ENCODE measurements around the gene RALGAPA2. TPM values are rescaled to one million over a fixed set of nuclear protein-coding genes. Genes with fewer than 3 reads are reported as not detected.

RALGAPA2 gene
- polyA plus RNA-seq, 1 of the 3 experiments (the other 2 are of a cell fraction) = 1.0 TPM

DNA sequence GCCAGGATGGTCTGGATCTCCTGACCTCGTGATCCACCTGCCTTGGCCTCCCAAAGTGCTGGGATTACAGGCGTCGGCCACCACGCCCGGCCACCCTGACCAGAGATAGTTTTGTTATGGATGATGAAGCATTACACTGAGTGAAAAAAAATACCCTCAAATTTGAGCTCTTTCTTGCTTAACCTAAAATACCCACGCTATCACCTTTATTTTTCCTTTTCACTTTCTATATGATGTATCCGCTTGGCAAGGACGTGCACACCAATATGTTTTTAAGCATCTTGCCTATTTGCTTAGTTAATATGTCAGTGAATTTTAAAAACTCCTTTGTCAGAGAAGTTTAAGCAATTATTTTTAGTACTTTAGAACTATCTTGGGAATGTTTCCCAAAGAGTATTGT is 194.2 kb downstream of the RALGAPA2 start (continued):
- TF ChIP-seq, protein P1, sequence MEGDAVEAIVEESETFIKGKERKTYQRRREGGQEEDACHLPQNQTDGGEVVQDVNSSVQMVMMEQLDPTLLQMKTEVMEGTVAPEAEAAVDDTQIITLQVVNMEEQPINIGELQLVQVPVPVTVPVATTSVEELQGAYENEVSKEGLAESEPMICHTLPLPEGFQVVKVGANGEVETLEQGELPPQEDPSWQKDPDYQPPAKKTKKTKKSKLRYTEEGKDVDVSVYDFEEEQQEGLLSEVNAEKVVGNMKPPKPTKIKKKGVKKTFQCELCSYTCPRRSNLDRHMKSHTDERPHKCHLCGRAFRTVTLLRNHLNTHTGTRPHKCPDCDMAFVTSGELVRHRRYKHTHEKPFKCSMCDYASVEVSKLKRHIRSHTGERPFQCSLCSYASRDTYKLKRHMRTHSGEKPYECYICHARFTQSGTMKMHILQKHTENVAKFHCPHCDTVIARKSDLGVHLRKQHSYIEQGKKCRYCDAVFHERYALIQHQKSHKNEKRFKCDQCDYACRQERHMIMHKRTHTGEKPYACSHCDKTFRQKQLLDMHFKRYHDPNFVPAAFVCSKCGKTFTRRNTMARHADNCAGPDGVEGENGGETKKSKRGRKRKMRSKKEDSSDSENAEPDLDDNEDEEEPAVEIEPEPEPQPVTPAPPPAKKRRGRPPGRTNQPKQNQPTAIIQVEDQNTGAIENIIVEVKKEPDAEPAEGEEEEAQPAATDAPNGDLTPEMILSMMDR (IDR thresholded peaks at IDR 0.05) = no peak
- TF ChIP-seq RAD21 (IDR thresholded peaks at IDR 0.05; ENCODE audit: low read length) (no peak), YY1 (IDR thresholded peaks at IDR 0.05; ENCODE audit: low read depth) (no peak), NRF1 (IDR thresholded peaks at IDR 0.05; ENCODE audit: low read depth, low read length) (no peak), EP300 (IDR thresholded peaks at IDR 0.05; ENCODE audit: borderline replicate concordance in 1 of 2, low read depth in 1 of 2, low read length in 1 of 2) (no peak), POLR2AphosphoS5 (IDR thresholded peaks at IDR 0.05; ENCODE audit: low read depth, low read length) (no peak), ELF1 (IDR thresholded peaks at IDR 0.05) (no peak), FOXJ3 (CRISPR knock-in tag; IDR thresholded peaks at IDR 0.05) (no peak), RXRA (IDR thresholded peaks at IDR 0.05; ENCODE audit: borderline replicate concordance, low read depth) (no peak), TAF1 (IDR thresholded peaks at IDR 0.05; ENCODE audit: borderline replicate concordance, low read depth, low read length) (no peak), GABPA (IDR thresholded peaks at IDR 0.05; ENCODE audit: low read depth) (no peak), MEF2A (IDR thresholded peaks at IDR 0.05; ENCODE audit: borderline replicate concordance, low read depth) (no peak)
- TF ChIP-seq, protein P2, sequence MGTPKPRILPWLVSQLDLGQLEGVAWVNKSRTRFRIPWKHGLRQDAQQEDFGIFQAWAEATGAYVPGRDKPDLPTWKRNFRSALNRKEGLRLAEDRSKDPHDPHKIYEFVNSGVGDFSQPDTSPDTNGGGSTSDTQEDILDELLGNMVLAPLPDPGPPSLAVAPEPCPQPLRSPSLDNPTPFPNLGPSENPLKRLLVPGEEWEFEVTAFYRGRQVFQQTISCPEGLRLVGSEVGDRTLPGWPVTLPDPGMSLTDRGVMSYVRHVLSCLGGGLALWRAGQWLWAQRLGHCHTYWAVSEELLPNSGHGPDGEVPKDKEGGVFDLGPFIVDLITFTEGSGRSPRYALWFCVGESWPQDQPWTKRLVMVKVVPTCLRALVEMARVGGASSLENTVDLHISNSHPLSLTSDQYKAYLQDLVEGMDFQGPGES (IDR thresholded peaks at IDR 0.05; ENCODE audit: low read depth, low read length) = no peak
- TF ChIP-seq, protein P3, sequence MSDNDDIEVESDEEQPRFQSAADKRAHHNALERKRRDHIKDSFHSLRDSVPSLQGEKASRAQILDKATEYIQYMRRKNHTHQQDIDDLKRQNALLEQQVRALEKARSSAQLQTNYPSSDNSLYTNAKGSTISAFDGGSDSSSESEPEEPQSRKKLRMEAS (IDR thresholded peaks at IDR 0.05; ENCODE audit: low read depth) = no peak

- Histone ChIP-seq H3K27ac (ENCODE audit: low read depth in 2 of 2, low read length in 1 of 2) (no peak overlapping the region), H2AFZ (ENCODE audit: low read depth) (no peak overlapping the region), H3K27me3 (ENCODE audit: insufficient read depth) (no peaks in the 10 kb centered on the region), H3K9me3 (no peaks in the 10 kb centered on the region), H3K9ac (no peak overlapping the region), H3K79me2 (ENCODE audit: insufficient read depth) (no peaks in the 10 kb centered on the region), H4K20me1 (ENCODE audit: insufficient read depth) (no peaks in the 10 kb centered on the region), H3F3A (replicated peaks; ENCODE audit: insufficient read depth) (no peaks in the 10 kb centered on the region), H3K9me2 (no peaks in the 10 kb centered on the region), H3K4me2 (no peak overlapping the region), H3K36me3 (replicated peaks in 1 of 2; ENCODE audit: control insufficient read depth in 1 of 2, insufficient read depth in 2 of 2, low read length in 1 of 2) (no peaks in the 10 kb centered on the region), H3K4me1 (ENCODE audit: control insufficient read depth in 1 of 2, insufficient read depth in 2 of 2, low read depth in 1 of 2, low read length in 1 of 2) (no peaks in the 10 kb centered on the region), H3K4me3 (ENCODE audit: low read depth in 2 of 2, low read length in 1 of 2) (no peak overlapping the region)
- WGBS (ENCODE audit: low lambda C conversion rate) = 55% methylated on average over 2 of the region's 2 CpGs
- no peak for DNase-seq
- CTCF ChIA-PET = no interaction called here
- POLR2A ChIA-PET = no interaction called here
- TF ChIP-seq PBX3 (IDR thresholded peaks at IDR 0.05) (no peak), POLR2AphosphoS5 (IDR thresholded peaks at IDR 0.05; ENCODE audit: low read depth, low read length) (no peak), FOSL2 (IDR thresholded peaks at IDR 0.05; ENCODE audit: borderline replicate concordance, low read depth) (no peak), FOXJ3 (CRISPR knock-in tag; IDR thresholded peaks at IDR 0.05) (no peak), MXI1 (IDR thresholded peaks at IDR 0.05; ENCODE audit: low read depth, low read length) (no peak), RFX5 (IDR thresholded peaks at IDR 0.05; ENCODE audit: low read length) (no peak), TEAD4 (IDR thresholded peaks at IDR 0.05; ENCODE audit: borderline replicate concordance, insufficient read depth) (no peak), FOXM1 (IDR thresholded peaks at IDR 0.05; ENCODE audit: low read depth) (no peak), MEF2A (IDR thresholded peaks at IDR 0.05; ENCODE audit: borderline replicate concordance, low read depth) (no peak), ELF1 (IDR thresholded peaks at IDR 0.05) (no peak), SIN3A (IDR thresholded peaks at IDR 0.05; ENCODE audit: borderline replicate concordance, low read depth, low read length) (no peak), TAF1 (IDR thresholded peaks at IDR 0.05; ENCODE audit: borderline replicate concordance, low read depth, low read length) (no peak), RAD21 (IDR thresholded peaks at IDR 0.05; ENCODE audit: low read length) (no peak), GABPA (IDR thresholded peaks at IDR 0.05; ENCODE audit: low read depth) (no peak)
- TF ChIP-seq, protein P1 (IDR thresholded peaks at IDR 0.05) = no peak
- TF ChIP-seq, protein P4, sequence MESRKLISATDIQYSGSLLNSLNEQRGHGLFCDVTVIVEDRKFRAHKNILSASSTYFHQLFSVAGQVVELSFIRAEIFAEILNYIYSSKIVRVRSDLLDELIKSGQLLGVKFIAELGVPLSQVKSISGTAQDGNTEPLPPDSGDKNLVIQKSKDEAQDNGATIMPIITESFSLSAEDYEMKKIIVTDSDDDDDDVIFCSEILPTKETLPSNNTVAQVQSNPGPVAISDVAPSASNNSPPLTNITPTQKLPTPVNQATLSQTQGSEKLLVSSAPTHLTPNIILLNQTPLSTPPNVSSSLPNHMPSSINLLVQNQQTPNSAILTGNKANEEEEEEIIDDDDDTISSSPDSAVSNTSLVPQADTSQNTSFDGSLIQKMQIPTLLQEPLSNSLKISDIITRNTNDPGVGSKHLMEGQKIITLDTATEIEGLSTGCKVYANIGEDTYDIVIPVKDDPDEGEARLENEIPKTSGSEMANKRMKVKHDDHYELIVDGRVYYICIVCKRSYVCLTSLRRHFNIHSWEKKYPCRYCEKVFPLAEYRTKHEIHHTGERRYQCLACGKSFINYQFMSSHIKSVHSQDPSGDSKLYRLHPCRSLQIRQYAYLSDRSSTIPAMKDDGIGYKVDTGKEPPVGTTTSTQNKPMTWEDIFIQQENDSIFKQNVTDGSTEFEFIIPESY (IDR thresholded peaks at IDR 0.05; ENCODE audit: borderline replicate concordance, low read depth) = no peak
- TF ChIP-seq, protein P3 (IDR thresholded peaks at IDR 0.05; ENCODE audit: low read depth) = no peak
Measured at GRCh38 chr20:20517296-20517695, 195.1 kb downstream of the RALGAPA2 start.
